ENCODE results near the gene RABGEF1. TPM values are rescaled to one million over a fixed set of nuclear protein-coding genes. Genes with fewer than 3 reads are reported as not detected.
A peak's percentile ranks its signal among the peaks of the same experiment; 100 is the strongest.
"Not testable (repeated sequence)": the region's sequence is repeated elsewhere in the genome, so short reads cannot be mapped to it uniquely, and the experiment has no call there.

RABGEF1 gene
- total RNA-seq, 2 experiments from 2014 or later: 18.8 to 20.7 TPM

DNA sequence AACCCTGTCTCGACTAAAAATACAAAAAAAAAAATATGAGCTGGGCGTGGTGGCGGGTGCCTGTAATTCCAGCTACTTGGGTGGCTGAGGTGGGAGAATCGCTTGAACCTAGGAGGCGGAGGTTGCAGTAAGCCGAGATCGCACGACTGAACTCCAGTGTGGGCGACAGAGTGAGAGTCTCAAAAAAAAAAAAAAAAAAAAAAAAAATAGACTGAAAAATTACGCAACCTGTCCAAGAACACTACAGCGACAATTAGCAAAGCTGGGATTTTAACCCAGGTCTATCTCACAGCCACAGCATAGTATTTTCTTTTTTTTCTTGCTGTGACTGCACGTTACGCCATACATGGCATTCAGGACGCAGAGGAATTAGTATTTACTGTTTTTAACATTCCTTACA, 1.1 kb upstream of the RABGEF1 start:
- CTCF ChIA-PET: no interaction called here
- peak overlapping the region; percentile 97 for H3K4me3 Mint-ChIP-seq
- peaks cover 23% of the 10 kb centered on the region for H3K36me3 Mint-ChIP-seq
- H3K4me1 Mint-ChIP-seq (ENCODE audit: low read depth): peaks cover 30% of the 10 kb centered on the region
- intact Hi-C loops (cut with micrococcal nuclease): no loop called here
- DNase-seq: no peak
- peaks cover 13% of the 10 kb centered on the region for H3K9me3 Mint-ChIP-seq
- POLR2A ChIA-PET: interaction anchor here (2.5 kb wide), 1 partner anchor 85 kb away, joined by 12 read pairs; no protein-coding TSS in a partner anchor
- H3K27me3 Mint-ChIP-seq: no peaks in the 10 kb centered on the region
- H3K27ac Mint-ChIP-seq: peak overlapping the region; percentile 93

GRCh38 chr7:66739953-66740301, 606 bp upstream of the RABGEF1 start:
- H3K4me3 Mint-ChIP-seq: peak overlapping the region; percentile 97
- H3K27ac Mint-ChIP-seq: peak overlapping the region; percentile 93
- no peaks in the 10 kb centered on the region for H3K27me3 Mint-ChIP-seq
- no peak for DNase-seq
- H3K4me1 Mint-ChIP-seq (ENCODE audit: low read depth): peaks cover 30% of the 10 kb centered on the region
- H3K9me3 Mint-ChIP-seq: peaks cover 13% of the 10 kb centered on the region
- H3K36me3 Mint-ChIP-seq: peaks cover 22% of the 10 kb centered on the region
- POLR2A ChIA-PET: interaction anchor here (0.7 to 2.5 kb wide), 4 partner anchors 59 to 259 kb away, joined by 3 to 12 read pairs (median 4); partner anchors contain the start of gene TMEM248
- intact Hi-C loops (cut with micrococcal nuclease): loop anchor here (1.0 to 2.0 kb wide), 4 partner anchors 59 to 112 kb away; partner anchors contain the start of gene KCTD7
- CTCF ChIA-PET: interaction anchor here (1.1 kb wide), 1 partner anchor 86 kb away, joined by 3 read pairs; no protein-coding TSS in a partner anchor

DNA sequence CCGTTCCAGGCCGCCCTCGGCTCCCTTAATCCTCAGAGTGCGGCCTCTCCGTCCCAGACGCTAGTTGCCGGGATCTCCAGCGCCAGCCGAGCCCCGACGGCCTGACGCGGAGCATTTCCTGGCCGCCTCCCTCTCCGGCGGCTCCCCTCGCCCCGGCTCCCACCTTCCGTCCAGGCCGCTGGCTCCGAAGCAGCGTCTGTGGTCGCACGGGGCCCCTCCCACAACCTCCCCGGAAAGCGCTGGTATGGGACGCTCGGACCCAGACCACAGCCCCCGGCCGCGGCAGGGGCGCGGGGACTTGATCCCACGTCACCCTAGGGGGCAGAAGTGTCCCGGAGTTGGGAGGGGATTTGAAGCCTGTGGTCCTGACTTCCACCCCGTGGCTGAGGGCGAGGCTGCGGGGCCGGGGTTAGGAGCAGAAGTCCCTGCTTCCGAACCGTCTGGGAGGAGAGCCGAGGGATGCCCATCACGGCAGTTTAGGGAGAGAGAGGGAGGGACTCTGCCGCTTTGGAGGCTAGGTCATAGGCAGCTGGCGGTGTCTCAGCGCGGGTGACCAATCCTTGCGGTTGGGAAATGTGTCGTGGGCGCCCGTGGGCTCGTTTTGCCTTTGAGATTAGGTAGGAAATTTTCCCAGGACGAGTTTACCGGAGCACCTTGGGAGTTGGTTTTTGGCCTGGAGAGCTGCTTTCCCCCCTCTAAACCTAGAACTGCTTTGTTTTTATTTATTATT, 612 bp downstream of the RABGEF1 start:
- peak overlapping the region; percentile 93 for H3K27ac Mint-ChIP-seq
- intact Hi-C loops (cut with micrococcal nuclease): loop anchor here (1.0 to 2.0 kb wide), 4 partner anchors 60 to 113 kb away; partner anchors contain the start of gene KCTD7
- POLR2A ChIA-PET: interaction anchor here (0.8 to 2.5 kb wide), 5 partner anchors 18 to 180 kb away, joined by 3 to 12 read pairs (median 5); partner anchors contain the start of gene TMEM248
- peak; percentile 58 for DNase-seq
- not testable (repeated sequence) for H3K9me3 Mint-ChIP-seq, H3K27me3 Mint-ChIP-seq
- CTCF ChIA-PET: interaction anchor here (1.1 kb wide), 1 partner anchor 85 kb away, joined by 3 read pairs; no protein-coding TSS in a partner anchor
- peak overlapping the region; percentile 97 for H3K4me3 Mint-ChIP-seq
- H3K36me3 Mint-ChIP-seq: peaks cover 10% of the 10 kb centered on the region
- H3K4me1 Mint-ChIP-seq (ENCODE audit: low read depth): peaks cover 32% of the 10 kb centered on the region

DNA sequence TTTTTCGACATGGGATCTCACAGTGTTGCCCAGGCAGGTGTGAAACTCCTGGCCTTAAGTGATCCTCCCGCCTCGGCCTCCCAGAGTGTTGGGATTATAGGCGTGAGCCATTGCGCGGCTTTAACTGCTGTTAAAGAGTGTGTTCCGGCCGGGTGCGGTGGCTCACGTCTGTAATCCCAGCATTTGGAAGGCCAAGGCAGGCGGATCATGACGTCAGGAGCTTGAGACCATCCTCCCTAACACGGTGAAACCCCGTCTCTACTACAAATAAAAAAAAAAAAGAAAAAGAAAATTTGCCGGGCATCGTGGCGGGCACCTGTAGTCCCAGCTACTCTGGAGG, 1.1 kb downstream of the RABGEF1 start:
- no peak for DNase-seq
- CTCF ChIA-PET: no interaction called here
- intact Hi-C loops (cut with micrococcal nuclease): loop anchor here (2.0 kb wide), 1 partner anchor 103 kb away; no protein-coding TSS in a partner anchor
- H3K36me3 Mint-ChIP-seq: peaks cover 7% of the 10 kb centered on the region
- POLR2A ChIA-PET: interaction anchor here (2.5 kb wide), 1 partner anchor 88 kb away, joined by 12 read pairs; no protein-coding TSS in a partner anchor
- H3K4me3 Mint-ChIP-seq: peak overlapping the region; percentile 97
- peaks cover 29% of the 10 kb centered on the region for H3K4me1 Mint-ChIP-seq (ENCODE audit: low read depth)
- H3K9me3 Mint-ChIP-seq: no peaks in the 10 kb centered on the region
- H3K27ac Mint-ChIP-seq: no peak overlapping the region
- no peaks in the 10 kb centered on the region for H3K27me3 Mint-ChIP-seq

DNA sequence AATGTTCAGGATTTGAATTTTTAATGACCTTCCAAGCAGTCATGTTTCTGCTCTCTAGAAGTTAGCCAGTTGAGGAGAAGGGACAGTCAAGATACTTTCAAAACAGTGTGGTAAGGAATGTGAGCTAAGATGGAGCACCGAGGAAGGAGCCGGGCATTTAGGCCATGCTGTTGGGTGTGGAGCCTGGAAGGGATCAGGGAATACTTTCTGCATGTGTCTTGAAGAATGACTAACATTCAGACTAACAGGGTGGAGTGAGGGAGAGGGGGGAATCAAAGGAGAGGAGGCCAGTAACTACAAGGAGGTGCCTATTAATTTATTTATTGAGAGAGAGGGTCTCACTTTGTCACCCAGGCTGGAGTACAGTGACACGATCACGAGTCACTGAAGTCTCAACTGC, 1.8 kb downstream of the RABGEF1 start:
- H3K4me1 Mint-ChIP-seq (ENCODE audit: low read depth): peaks cover 27% of the 10 kb centered on the region
- H3K9me3 Mint-ChIP-seq; CTCF ChIA-PET; H3K27me3 Mint-ChIP-seq; DNase-seq; intact Hi-C loops (cut with micrococcal nuclease); H3K36me3 Mint-ChIP-seq: not testable (repeated sequence)
- H3K4me3 Mint-ChIP-seq: peak overlapping the region; percentile 37
- peak overlapping the region; percentile 52 for H3K27ac Mint-ChIP-seq
- POLR2A ChIA-PET: interaction anchor here (1.2 kb wide), 1 partner anchor 17 kb away, joined by 4 read pairs; no protein-coding TSS in a partner anchor

DNA sequence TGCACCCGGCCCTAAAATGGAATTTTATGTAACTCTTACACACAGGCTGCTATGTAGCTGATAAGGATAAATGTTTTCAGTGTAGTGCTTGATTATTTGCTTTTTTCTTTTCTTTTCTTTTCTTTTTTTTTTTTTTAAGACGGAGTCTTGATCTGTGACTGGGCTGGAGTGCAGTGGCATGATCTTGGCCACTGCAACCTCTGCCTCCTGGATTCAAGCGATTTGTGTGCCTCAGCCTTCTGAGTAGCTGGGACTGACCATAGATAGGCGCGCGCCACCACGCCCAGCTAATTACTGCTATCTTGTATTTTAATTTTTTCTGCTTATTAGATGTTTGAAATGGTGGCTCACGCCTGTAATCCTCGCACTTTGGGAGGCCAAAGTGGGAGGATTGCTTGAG, 3.4 kb downstream of the RABGEF1 start:
- POLR2A ChIA-PET: no interaction called here
- Mint-ChIP-seq H3K4me1 (ENCODE audit: low read depth) (peaks cover 29% of the 10 kb centered on the region), H3K4me3 (no peak overlapping the region), H3K27me3 (no peaks in the 10 kb centered on the region), H3K9me3 (no peaks in the 10 kb centered on the region), H3K27ac (no peak overlapping the region), H3K36me3 (peaks cover 7% of the 10 kb centered on the region)
- no peak for DNase-seq
- CTCF ChIA-PET: no interaction called here
- intact Hi-C loops (cut with micrococcal nuclease): no loop called here

DNA sequence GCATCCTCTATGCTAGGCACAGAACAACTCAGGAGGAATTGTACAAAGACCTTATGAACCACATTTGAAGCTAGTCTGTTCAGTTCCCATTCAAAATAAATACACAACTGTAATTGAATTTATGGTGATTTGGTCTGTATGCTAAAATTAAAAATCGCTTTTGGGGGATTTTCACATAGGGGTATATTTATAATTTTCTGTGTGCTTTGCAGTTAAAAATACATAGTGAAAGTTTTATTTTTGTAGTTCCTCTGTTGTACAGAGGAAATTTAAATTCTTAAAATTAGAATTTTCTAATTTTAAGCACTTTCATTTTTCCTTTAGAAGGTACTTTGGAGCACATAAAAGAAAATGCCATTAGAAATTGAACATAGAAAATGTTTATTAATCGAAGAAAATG, 6.9 kb downstream of the RABGEF1 start:
- intact Hi-C loops (cut with micrococcal nuclease): no loop called here
- Mint-ChIP-seq H3K4me1 (ENCODE audit: low read depth) (peaks cover 38% of the 10 kb centered on the region), H3K9me3 (no peaks in the 10 kb centered on the region), H3K27ac (no peak overlapping the region), H3K36me3 (no peaks in the 10 kb centered on the region), H3K27me3 (no peaks in the 10 kb centered on the region), H3K4me3 (no peak overlapping the region)
- ChIA-PET POLR2A (no interaction called here), CTCF (no interaction called here)
- DNase-seq: no peak

GRCh38 chr7:66747881-66748511, 7.5 kb downstream of the RABGEF1 start:
- H3K9me3 Mint-ChIP-seq: no peaks in the 10 kb centered on the region
- H3K27me3 Mint-ChIP-seq: no peaks in the 10 kb centered on the region
- H3K27ac Mint-ChIP-seq: no peak overlapping the region
- no peak overlapping the region for H3K4me3 Mint-ChIP-seq
- no peaks in the 10 kb centered on the region for H3K36me3 Mint-ChIP-seq
- H3K4me1 Mint-ChIP-seq (ENCODE audit: low read depth): peaks cover 38% of the 10 kb centered on the region
- CTCF ChIA-PET: no interaction called here
- intact Hi-C loops (cut with micrococcal nuclease): no loop called here
- POLR2A ChIA-PET: no interaction called here
- no peak for DNase-seq

GRCh38 chr7:66748791-66749190, 8.3 kb downstream of the RABGEF1 start:
- ChIA-PET CTCF (no interaction called here), POLR2A (no interaction called here)
- H3K9me3 Mint-ChIP-seq: no peaks in the 10 kb centered on the region
- H3K4me3 Mint-ChIP-seq: no peak overlapping the region
- DNase-seq: no peak
- H3K4me1 Mint-ChIP-seq (ENCODE audit: low read depth): peaks cover 38% of the 10 kb centered on the region
- no peaks in the 10 kb centered on the region for H3K36me3 Mint-ChIP-seq
- no peak overlapping the region for H3K27ac Mint-ChIP-seq
- no peaks in the 10 kb centered on the region for H3K27me3 Mint-ChIP-seq
- intact Hi-C loops (cut with micrococcal nuclease): no loop called here

- no peaks in the 10 kb centered on the region for H3K27me3 Mint-ChIP-seq
- no peaks in the 10 kb centered on the region for H3K9me3 Mint-ChIP-seq
- CTCF ChIA-PET: interaction anchor here (0.6 kb wide), 1 partner anchor 20 kb away, joined by 3 read pairs; no protein-coding TSS in a partner anchor
- no peak for DNase-seq
- no peak overlapping the region for H3K4me3 Mint-ChIP-seq
- peaks cover 44% of the 10 kb centered on the region for H3K4me1 Mint-ChIP-seq (ENCODE audit: low read depth)
- POLR2A ChIA-PET: no interaction called here
- intact Hi-C loops (cut with micrococcal nuclease): loop anchor here (10.0 kb wide), 2 partner anchors 133 to 337 kb away; no protein-coding TSS in a partner anchor
- H3K36me3 Mint-ChIP-seq: no peaks in the 10 kb centered on the region
- H3K27ac Mint-ChIP-seq: no peak overlapping the region
Observed at GRCh38 chr7:66751945-66752344, 11.4 kb downstream of the RABGEF1 start.

DNA sequence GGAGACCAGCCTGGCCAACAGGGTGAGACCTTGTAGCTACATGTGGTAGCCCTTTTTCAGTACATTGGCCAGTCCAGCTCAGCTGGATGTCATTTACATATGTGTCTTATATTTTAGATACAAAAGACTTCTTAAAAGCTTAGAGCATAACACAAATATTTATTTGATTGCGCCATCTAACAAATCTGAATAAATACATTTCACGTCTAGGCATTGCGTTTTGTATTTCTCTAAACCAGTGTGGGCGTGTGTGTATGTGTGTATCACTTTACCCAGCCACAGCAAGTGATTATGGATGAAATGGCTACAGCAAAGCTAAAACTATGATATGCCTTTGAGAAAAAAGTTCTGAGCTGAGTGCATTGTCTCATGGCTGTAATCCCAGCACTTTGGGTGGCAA, 14.0 kb downstream of the RABGEF1 start:
- H3K4me1 Mint-ChIP-seq (ENCODE audit: low read depth): peaks cover 46% of the 10 kb centered on the region
- no peak overlapping the region for H3K27ac Mint-ChIP-seq
- H3K4me3 Mint-ChIP-seq: no peak overlapping the region
- peaks cover 4% of the 10 kb centered on the region for H3K36me3 Mint-ChIP-seq
- DNase-seq: no peak
- no peaks in the 10 kb centered on the region for H3K27me3 Mint-ChIP-seq
- ChIA-PET POLR2A (interaction anchor here (0.6 kb wide), 1 partner anchor 123 kb away, joined by 3 read pairs; no protein-coding TSS in a partner anchor), CTCF (interaction anchor here (1.5 kb wide), 1 partner anchor 15 kb away, joined by 4 read pairs; no protein-coding TSS in a partner anchor)
- no peaks in the 10 kb centered on the region for H3K9me3 Mint-ChIP-seq
- intact Hi-C loops (cut with micrococcal nuclease): loop anchor here (10.0 kb wide), 2 partner anchors 130 to 340 kb away; no protein-coding TSS in a partner anchor

- H3K4me3 Mint-ChIP-seq, DNase-seq, H3K9me3 Mint-ChIP-seq, H3K27me3 Mint-ChIP-seq, H3K27ac Mint-ChIP-seq, H3K36me3 Mint-ChIP-seq: not testable (repeated sequence)
- ChIA-PET POLR2A (interaction anchor here (0.6 kb wide), 1 partner anchor 123 kb away, joined by 3 read pairs; no protein-coding TSS in a partner anchor), CTCF (interaction anchor here (1.5 kb wide), 1 partner anchor 14 kb away, joined by 4 read pairs; no protein-coding TSS in a partner anchor)
- intact Hi-C loops (cut with micrococcal nuclease): loop anchor here (10.0 kb wide), 2 partner anchors 130 to 340 kb away; no protein-coding TSS in a partner anchor
- peaks cover 47% of the 10 kb centered on the region for H3K4me1 Mint-ChIP-seq (ENCODE audit: low read depth)
Observed at GRCh38 chr7:66755059-66755458, 14.5 kb downstream of the RABGEF1 start.

All from activated CD4-positive, alpha-beta memory T cell treated with anti-CD3 and anti-CD28 coated beads for 36 hours (primary cell).